Thoracic aorta (tissue), 2 donors: Measurements from ENCODE around the gene AZIN2. TPM values are rescaled to one million over a fixed set of nuclear protein-coding genes. Genes with fewer than 3 reads are reported as not detected.
"Not testable (repeated sequence)": the region's sequence is repeated elsewhere in the genome, so short reads cannot be mapped to it uniquely, and the experiment has no call there.

ENCODE experiments used
- ATAC-seq: fragments of 150-250 bp; one replicate; pipeline ENCODE4 v1.8.0; 2017; ENCODE audit warnings: low read depth; ENCODE audit not compliant: insufficient number of reproducible peaks, low FRiP score
- DNase-seq: peaks from one replicate; pipeline ENCODE4 v3.0.0-alpha.2; 2020; ENCODE audit warnings: low spot score
- H3K27ac ChIP-seq, 2 donors: fragments of 200-600 bp; sonication (generic); 1 replicate in 1 of 2; 2 replicates in 1 of 2; pipeline ENCODE4 v1.5.1; 2016; ENCODE audit warnings: mild to moderate bottlenecking in 2 of 2, moderate library complexity in 2 of 2
- H3K27me3 ChIP-seq: fragments of 200-600 bp; sonication (generic); replicated peaks from 2 replicates; pipeline ENCODE4 v1.6.0; 2016; ENCODE audit warnings: mild to moderate bottlenecking; ENCODE audit not compliant: insufficient read depth
- H3K36me3 ChIP-seq: fragments of 200-600 bp; sonication (generic); one replicate; pipeline ENCODE4 v1.5.1; 2016
- H3K4me1 ChIP-seq, 2 donors: fragments of 200-600 bp; sonication (generic); 1 replicate in 1 of 2; 2 replicates in 1 of 2; pipeline versions ENCODE4 v1.5.1 to v1.6.0; 2016; ENCODE audit warnings: low read depth in 2 of 2, mild to moderate bottlenecking in 1 of 2; ENCODE audit not compliant: control insufficient read depth in 1 of 2
- H3K4me3 ChIP-seq: fragments of 200-600 bp; sonication (generic); 2 replicates; pipeline ENCODE4 v1.5.1; 2016; ENCODE audit warnings: mild to moderate bottlenecking
- H3K9me3 ChIP-seq: fragments of 200-600 bp; sonication (generic); 2 replicates; pipeline ENCODE4 v1.5.1; 2016
- total RNA-seq, 2 donors: library from RNA; depleted of rRNA; stranded (reverse); fragments of >200 nt; gene quantifications; one replicate each; pipeline versions ENCODE4 v1.1.0 to v1.2.3, GENCODE V29; 2016
- TF ChIP-seq, protein P1 (sequence below): fragments of 200-600 bp; sonication (generic); IDR thresholded peaks from one replicate; pipeline ENCODE4 v1.5.1; 2019; ENCODE audit warnings: antibody characterized with exemption

Gene AZIN2
- total RNA-seq, 2 donors from 2014 or later: 5.6 to 6.2 TPM

DNA sequence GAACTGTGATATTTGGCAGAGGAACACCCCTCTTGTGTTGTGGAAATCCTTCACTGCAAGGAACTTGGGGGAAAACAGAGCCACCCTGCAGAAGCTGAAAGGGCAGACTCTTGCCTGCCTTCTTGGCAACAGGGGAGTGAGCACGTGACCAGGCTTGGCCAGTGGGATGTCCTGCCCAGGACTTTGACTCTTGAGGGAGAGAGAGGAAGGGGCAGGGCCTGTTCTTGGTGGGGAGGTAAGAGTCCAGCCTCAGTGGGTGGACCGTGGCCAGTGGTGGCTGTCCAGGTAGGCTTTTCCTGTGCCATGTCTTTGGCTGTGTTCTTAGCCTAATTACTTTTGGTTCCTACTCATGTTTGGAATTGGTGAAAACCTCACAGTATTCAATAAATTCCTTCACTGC lies 35.7 kb upstream of the AZIN2 start:
- Histone ChIP-seq H3K4me3 (no peak overlapping the region), H3K27me3 (no peaks in the 10 kb centered on the region), H3K4me1 (no peaks in the 10 kb centered on the region), H3K36me3 (no peaks in the 10 kb centered on the region), H3K9me3 (no peaks in the 10 kb centered on the region), H3K27ac (no peak overlapping the region)
- ATAC-seq (no peak), DNase-seq (no peak)
- TF ChIP-seq, protein P1, sequence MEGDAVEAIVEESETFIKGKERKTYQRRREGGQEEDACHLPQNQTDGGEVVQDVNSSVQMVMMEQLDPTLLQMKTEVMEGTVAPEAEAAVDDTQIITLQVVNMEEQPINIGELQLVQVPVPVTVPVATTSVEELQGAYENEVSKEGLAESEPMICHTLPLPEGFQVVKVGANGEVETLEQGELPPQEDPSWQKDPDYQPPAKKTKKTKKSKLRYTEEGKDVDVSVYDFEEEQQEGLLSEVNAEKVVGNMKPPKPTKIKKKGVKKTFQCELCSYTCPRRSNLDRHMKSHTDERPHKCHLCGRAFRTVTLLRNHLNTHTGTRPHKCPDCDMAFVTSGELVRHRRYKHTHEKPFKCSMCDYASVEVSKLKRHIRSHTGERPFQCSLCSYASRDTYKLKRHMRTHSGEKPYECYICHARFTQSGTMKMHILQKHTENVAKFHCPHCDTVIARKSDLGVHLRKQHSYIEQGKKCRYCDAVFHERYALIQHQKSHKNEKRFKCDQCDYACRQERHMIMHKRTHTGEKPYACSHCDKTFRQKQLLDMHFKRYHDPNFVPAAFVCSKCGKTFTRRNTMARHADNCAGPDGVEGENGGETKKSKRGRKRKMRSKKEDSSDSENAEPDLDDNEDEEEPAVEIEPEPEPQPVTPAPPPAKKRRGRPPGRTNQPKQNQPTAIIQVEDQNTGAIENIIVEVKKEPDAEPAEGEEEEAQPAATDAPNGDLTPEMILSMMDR: no peak

DNA sequence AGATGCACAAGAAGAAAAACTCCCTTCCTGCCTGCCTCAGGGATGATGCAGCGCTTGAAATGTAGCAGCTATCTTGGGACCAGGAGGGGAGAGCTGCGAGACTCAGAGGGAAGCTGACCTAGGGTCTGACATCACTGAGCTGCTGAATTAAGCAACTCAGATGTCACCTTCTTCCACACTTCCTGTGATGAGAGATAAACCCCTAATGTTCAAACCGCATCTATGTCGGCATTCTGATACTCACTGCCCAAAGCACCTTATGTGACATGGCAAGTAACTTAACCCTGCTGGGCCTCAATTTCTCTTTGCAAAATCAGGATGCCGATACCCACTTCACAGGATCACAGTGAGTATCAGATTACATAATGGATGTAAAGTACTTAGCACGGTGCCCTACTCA lies 35.1 kb upstream of the AZIN2 start:
- H3K36me3 ChIP-seq: no peaks in the 10 kb centered on the region
- H3K4me1 ChIP-seq: no peaks in the 10 kb centered on the region
- no peak overlapping the region for H3K27ac ChIP-seq
- H3K9me3 ChIP-seq: no peaks in the 10 kb centered on the region
- TF ChIP-seq, protein P1: no peak
- H3K27me3 ChIP-seq: no peaks in the 10 kb centered on the region
- H3K4me3 ChIP-seq: no peak overlapping the region
- ATAC-seq: no peak
- no peak for DNase-seq

DNA sequence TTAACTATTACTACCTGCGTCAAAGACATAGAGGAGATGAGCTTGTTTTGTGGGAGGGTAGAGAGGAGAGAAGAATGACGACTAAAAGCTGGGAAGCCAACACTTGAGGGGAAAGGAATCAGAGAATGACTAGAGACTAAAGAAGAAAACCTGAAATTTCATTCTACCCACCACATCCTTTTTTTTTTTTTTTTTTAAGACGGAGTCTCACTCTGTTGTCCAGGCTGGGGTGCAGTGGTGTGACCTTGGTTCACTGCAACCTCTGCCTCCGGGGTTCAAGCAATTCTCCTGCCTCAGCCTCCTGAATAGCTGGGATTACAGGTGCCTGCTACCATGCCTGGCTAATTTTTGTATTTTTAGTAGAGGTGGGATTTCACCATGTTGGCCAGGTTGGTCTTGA lies 34.7 kb upstream of the AZIN2 start:
- not testable (repeated sequence) for DNase-seq, H3K27ac ChIP-seq, H3K4me1 ChIP-seq, H3K27me3 ChIP-seq, H3K9me3 ChIP-seq, ATAC-seq, H3K4me3 ChIP-seq, H3K36me3 ChIP-seq

DNA sequence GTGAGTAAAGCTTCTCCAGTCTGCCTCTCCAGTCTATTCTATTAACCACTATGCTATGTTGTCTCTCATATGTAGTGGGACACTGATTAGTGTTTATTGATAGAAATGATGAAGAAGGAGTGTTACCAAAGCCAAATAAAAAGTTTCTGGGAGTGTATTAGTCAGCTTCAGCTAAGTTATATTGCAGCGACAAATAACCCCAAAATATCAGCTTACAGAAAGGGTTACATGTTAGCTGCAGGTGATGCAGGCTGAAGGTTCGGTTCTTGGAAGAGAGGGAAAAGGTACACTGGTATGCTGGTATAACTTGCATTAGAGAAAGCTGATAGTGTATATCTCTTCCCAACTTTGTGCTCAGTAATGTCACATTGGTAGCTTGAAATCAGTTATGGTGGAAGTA lies 33.7 kb upstream of the AZIN2 start:
- Histone ChIP-seq H3K4me3 (no peak overlapping the region), H3K27me3 (no peaks in the 10 kb centered on the region), H3K27ac (no peak overlapping the region), H3K9me3 (no peaks in the 10 kb centered on the region), H3K4me1 (no peaks in the 10 kb centered on the region), H3K36me3 (no peaks in the 10 kb centered on the region)
- no peak for ATAC-seq
- TF ChIP-seq, protein P1: no peak
- DNase-seq: no peak

DNA sequence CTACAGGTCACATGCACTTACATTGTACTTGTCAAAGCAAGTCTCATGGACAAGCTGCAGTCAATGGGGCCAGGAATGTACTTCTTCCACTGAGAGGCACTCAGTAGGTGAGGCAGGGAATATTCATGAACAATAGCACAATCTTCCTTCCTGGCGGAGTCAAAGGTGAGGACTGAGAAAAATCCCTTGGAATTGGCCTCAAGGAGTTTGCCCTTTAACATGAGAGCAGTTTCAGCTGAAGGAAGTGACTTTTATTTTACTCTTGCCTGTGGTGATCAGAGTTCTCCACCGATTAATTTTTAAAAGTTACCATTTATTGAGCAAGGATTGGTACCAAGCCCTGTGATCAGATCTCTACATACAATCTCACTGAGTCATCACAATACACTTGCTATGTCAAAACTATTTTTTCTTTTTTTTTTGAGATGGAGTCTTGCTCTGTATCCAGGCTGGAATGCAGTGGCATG lies 33.1 kb upstream of the AZIN2 start:
- Histone ChIP-seq H3K4me3 (no peak overlapping the region), H3K4me1 (no peaks in the 10 kb centered on the region), H3K27me3 (no peaks in the 10 kb centered on the region), H3K9me3 (no peaks in the 10 kb centered on the region), H3K27ac (no peak overlapping the region), H3K36me3 (no peaks in the 10 kb centered on the region)
- TF ChIP-seq, protein P1: no peak
- DNase-seq (no peak), ATAC-seq (no peak)

DNA sequence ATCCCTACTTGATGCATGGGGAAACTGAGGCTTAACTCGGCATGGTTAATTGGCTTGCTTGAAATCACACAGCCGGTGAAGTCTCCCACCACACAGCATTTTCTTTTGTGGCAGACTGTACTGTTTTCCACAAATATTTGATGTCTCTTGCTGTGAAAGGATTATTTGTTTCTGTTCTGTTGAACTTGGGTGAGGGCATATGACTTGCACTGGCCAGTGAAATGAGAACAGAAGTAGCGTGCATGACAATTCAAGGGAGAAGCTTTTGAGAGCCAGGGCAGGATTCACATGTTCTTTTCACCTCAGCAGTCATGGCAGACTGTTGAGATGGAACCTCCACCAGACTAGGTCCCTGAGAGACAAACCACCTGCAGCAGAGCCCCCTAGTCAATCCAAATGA lies 32.5 kb upstream of the AZIN2 start:
- Histone ChIP-seq H3K36me3 (no peaks in the 10 kb centered on the region), H3K27me3 (no peaks in the 10 kb centered on the region), H3K4me3 (no peak overlapping the region), H3K9me3 (no peaks in the 10 kb centered on the region), H3K27ac (no peak overlapping the region), H3K4me1 (no peaks in the 10 kb centered on the region)
- no peak for ATAC-seq
- TF ChIP-seq, protein P1: no peak
- DNase-seq: no peak
